HG02981 (cell line): Measurements from ENCODE around the gene NSUN3.

Source experiments
- ATAC-seq: cut with Tn5 transposase; IDR thresholded peaks from one replicate; pipeline ENCODE4 v1.9.1; 2021; ENCODE audit warnings: mild to moderate bottlenecking, moderate library complexity; ENCODE audit not compliant: unreplicated experiment

NSUN3 gene

DNA sequence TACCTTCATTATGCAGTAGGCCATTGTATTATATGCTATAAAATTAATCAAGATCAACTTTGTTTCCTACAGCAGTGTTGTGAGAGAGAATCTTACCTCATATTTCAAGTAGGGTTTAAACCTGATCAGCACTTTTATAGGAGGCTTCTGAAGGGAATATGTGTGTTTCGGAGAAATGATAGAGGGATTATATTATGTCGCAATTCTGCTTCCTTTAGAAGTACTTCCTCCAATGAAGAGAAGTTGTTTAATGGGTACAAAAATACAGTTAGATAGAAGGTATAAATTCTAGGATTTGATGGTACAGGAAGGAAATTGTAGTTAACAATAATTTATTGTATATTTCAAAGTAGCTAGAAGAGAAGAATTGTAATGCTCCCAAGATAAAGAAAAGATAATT, 54.9 kb downstream of the NSUN3 start:
- ATAC-seq: no peak

DNA sequence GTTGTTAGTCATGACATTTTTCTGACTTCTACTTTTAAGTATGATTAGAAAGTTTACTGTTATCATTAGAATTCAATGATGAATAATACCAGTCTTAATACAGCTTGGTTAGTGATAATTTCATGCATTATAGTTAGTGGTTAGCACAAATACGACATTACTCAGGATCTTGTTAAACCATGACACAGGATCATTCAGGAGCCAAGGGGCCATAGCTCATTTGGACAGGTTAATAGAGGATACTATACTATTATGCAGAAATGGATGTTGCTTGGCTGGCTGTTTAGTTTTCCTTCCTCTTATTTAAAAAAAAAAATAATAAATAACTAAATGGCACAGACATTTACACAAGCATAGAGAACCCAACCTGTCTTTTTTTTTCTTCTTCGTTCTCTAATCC, 55.5 kb downstream of the NSUN3 start:
- no peak for ATAC-seq

DNA sequence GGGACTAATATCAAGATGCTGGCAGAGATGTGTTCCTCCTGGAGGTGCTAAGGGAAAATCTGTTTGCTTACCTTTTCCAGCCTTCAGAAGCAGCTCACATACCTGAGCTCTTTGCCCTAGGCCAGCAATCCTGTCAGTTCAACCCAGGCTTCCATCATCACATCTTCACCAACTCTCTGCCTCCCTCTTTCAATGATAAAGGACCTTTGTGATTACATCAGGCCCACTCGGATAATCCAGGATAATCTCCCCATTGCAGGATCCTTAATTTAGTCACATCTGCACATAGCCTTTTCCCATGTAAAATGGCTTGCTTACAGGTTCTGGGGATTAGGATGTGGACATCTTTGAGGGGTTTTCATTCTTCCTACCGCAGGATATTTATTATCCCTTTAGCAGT, 58.3 kb downstream of the NSUN3 start:
- ATAC-seq: no peak

DNA sequence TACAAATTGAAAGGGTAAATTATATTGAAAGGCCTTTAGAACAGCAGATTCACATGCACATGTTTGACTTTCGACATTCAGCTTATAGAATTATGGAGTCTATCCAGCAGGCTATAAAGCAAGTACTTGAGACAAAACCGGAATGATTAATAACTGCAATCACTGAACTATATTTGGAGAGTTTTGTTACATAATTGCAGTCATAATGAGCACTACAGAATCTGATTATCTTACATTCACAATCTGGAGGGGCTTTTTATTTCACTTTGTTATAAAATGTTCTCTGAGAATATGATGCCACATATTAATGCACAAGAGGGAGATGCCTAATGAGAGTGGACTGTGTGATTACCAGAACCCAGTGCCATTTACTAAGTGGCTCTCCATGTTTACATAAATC, 64.3 kb downstream of the NSUN3 start:
- ATAC-seq: no peak

DNA sequence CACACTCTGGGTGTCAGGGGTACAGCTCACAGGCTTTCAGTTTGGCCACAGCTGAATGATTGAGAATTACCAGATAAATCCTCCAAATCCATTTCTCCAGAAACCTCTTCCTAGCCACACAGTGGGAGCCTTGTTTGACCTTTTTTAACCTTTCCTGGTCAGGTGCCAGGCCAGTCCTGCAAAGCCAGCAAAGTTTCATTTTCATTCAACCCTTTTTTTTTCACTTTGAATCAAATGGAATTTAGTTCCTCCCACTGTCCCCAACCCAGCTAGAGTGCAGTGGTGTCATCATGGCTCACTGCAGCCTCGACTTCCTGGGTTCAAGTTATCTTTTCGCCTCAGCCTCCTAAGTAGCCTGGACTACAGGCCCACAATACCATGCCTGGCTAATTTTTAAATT, 67.8 kb downstream of the NSUN3 start:
- no peak for ATAC-seq

DNA sequence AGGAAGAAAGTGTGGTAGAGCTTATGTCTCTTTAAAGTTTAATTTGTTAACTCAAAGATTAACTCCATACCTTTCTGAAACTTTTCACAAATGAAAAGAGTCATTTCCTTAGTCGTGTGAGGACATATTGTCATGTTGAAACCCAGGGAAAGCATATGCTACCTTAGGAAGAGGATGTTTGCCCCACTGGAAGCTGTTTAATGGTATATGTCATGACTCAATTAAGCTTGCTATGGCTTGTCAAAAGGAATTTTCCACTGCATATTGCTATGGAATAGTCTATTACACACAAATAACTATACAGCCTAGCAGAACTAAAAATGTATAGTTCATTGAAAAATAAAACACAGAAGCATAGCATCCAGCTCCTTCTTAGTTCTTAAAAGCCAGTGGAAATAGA, 69.9 kb downstream of the NSUN3 start:
- ATAC-seq: no peak

DNA sequence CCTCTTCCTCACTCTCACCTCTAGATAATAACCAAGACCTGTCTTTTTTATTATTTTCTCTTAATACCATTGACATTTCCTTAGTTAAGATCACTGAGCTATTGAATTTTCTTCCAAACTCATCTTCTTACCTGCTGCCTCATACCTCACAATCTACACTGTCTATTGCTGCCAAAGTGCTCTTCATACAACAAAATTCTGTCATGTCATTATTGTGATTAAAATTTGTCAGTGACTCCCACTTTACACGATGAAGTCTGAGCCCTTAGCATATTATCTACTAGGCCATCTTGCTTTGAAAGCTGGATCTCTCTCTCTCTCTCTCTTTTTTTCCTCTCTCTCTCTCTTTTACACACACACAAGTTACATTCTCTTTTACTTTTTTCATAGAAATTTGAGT, 73.3 kb downstream of the NSUN3 start:
- ATAC-seq: no peak

DNA sequence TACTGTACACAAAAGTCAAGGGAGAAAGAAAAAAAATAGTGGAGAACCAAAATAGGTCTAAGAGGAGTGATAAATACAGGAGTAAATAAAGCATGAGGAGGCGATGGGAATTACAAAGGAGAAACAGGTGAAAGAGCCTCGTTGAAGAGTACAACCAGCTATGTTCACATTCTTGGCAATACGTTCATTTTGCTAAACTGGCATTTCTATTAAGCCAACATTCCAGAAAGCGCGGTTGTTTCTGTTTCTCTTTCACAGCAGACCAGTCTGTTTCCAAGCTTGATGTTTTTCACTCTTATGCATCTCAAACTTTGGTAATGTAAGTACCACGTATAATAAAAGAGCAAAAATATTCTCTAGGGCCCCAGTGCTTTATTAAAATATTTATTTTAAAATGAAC, 74.5 kb downstream of the NSUN3 start:
- ATAC-seq: no peak

DNA sequence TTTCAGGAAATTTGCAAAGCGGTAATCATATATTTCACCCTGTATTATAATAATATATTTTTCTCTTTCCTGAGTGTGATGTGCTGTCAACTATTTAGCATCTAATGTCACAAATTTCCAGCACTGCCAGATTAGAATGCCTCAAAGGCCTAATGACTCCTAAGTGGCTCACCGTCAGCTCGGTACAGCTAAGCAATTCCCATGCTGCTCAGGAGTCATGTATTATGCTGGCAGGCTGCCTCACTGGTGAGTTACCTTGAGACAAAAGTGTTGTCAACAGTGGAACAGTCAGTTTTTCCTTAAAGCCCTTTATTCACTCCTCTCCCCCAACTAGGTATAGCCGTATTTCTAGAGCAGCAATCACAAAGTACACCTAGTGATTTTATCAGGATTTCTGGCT, 83.6 kb downstream of the NSUN3 start:
- no peak for ATAC-seq

DNA sequence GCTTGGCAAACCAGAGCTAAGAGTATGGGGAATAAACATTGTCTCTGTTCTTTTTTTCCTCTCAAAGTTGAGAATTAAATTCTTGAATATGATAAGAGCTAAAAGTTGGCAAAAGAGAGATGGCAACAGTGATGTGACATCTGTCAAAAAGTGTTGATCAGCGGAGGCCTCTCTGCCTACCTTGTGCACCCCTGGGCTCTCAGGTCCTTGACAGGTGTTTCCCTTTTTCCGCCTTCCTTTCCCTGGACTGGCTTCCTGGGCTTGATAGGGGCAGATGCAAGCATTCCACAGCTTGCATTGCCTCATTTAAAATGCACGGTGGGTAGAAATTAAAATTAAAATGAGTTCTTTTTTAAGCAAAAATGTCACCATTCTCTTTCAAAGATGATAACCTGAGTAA, 84.2 kb downstream of the NSUN3 start:
- ATAC-seq: no peak

DNA sequence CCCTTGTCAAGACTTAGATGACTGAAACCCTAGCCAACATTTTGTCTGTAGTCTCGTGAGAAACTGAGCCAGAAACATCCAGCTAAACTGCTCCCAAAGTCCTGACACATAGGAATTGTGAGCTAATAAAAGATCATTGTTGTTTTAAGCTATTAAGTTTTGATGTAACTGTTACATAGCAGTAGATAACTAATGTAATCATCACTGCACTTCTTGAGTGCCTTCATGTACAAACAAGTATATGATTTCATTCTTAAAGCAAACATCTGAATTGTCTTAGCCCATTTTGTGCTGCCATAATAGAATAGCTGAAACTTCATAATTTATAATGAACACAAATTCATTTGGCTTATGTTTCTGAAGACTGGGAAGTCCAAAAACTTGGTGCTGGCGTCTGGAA, 87.3 kb downstream of the NSUN3 start:
- ATAC-seq: no peak

DNA sequence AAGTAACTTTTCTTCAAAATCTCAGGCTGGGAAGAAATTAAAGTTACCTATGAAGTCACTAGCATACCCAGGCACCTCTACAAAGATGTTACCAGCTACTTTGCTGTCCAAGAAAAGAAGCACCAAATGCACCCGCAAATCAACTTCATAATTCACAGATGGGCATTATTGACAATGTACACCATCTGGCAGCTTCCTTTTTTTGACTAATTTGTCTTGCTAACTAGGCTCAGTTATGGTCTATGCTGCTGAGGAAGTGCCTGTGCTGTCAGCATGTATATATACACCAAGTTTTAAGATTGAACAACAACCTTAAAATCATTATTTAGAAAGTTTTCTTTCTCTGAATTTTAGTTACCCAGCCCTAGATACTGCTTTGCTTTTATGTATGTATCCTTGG, 93.8 kb downstream of the NSUN3 start:
- no peak for ATAC-seq

DNA sequence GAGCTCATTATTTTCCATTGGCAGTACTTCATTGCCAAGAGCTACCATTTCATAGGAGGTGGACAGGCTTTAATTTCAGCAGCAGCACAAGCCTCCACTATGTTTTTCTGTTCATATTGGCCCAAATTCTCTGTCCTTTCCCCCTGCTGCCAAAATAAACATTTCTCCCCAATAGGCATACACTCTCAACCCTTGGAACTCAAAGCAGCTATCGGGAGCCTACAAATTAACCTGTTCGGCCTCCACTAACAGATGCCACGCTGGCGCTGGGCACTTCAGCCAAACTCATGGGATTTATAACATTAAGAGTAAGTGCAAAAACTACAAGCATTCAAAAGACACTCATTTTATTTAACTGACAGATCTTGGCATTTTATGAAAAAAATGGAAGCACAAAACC, 95.7 kb downstream of the NSUN3 start:
- ATAC-seq: no peak

DNA sequence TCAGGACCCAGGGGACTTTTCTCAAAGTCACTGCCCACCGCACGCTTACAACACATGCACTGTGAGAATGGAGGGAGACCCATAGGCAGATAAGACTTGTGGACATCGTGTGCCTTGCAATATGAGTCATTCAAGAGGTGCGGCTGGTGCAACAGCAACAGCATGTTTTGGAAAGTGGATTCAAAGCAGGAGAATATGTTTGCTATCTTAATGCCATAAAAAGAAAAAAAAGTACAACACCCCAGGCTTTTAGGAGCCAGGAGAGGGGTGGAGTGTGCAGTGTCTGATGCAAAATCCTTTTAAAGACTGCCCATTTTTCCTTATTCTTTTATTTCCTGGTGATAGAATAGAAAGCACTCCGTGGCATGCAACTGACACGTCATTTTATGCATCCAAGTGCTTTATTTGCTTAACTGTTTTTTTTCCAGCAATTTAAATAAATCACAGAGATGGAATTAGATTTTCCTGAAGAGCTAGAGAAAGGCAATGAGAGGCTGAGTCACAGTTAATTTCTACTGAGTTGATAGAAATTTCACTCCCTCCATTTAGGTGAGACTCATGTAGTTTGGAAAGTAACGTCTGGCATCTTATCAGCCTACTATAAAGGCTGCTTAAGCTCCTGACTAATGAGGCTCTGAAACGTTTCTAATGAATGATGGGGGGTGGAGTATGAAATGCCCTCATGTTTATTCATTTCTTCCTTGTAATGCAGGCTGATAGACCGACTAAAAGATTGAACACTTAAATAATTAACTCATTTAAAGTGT, 96.4 kb downstream of the NSUN3 start:
- no peak for ATAC-seq

DNA sequence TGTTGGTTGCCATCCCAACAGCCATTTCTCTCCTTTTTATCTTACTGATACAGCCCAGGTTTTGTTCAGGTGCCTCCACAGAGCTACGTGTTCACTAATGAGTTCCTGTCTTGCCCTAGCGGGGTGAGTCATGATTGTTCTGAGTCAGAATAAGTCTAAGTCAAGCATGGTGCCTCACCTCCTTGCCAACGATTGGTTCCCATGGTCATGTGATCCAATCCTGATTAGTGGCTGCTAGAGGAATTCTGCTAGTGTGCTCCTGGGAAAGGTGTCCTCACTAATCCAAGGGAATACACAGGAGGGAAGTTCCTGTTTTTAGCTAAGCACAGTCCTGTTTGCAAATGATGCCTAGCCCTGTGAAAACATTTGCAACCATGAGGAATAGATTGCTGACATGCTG, 99.8 kb downstream of the NSUN3 start:
- peak; percentile 59 for ATAC-seq

DNA sequence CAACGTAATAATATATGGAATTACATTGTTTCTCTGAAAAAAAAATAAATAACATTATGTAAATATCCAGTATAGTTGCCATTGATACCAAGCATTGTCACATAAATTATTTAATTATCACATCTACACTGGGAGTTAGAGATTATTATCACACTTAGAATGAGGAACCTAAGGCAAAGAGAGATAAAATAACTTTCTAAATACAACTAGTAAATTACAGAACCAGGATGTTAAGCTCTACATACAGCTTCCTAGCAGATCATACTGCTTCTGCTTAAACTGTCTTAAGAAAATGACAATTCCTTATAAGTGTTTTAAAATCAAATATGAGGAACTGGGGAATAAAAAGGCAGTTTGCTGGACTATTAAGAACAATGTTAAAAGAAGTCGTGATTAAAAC, 104.5 kb downstream of the NSUN3 start:
- no peak for ATAC-seq

DNA sequence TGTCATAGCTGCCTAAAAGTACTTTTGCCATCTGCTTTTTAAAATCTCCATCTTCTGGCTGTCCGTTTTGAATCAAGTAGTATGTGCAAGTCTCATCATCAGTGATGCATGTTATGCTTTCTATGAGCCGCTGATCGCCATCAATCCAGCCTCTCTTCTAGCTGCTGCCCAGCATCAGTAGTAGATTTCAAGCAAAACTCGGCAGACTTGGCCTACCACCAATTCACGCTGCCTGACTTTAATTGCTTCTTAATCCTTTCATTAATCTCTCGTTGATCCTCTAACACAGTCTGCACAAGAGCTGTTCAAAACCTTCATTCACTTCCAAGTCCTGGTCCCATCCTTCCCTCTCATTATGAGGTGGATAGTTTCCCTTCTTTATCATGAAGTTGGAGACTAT, 104.9 kb downstream of the NSUN3 start:
- ATAC-seq: no peak

DNA sequence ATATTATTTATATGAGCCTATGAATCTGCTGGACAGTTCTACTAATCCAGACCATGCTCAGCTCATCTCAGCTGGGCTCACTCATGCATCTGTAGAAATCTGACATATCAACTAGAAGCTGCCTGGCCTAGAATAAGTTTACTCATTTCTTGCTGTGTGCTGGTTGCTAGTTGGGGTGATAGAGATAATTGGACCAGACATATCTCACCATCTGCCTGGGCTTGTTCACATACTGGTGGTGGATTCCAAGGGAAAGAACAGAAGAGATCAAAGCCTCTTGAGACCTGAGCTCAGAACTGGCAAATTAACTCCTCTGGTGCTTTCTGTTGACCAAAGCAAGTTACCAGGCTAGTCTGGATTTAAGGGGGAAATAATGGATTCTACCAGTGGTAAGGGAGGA, 109.1 kb downstream of the NSUN3 start:
- no peak for ATAC-seq

DNA sequence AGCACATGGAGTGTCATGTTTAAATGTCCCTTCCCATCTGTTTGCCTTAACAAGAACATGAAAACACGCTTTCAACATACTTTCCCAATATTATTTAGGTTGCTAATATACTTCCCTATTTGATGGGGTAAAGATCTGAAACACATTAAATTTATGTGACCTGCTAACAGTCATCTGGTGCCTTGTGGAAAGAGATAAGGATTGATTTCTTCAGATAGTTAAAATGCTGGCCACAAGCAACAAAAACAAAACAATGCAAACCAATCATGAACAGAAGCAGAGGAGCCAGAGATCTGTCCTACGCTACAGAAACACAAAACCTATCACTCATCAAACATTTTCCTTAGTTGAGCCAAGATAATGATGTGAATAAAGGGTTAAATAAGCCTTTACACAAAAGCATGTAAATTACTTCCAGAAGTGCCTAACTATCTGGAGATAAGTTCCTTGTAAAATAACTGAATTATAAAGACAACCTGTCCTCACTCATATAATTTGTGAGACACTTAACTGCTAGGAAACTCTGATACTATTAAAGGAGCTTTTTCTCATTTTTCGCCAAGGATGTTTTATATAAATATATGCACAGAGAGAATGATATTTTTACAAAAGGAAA, 109.9 kb downstream of the NSUN3 start:
- ATAC-seq: no peak

DNA sequence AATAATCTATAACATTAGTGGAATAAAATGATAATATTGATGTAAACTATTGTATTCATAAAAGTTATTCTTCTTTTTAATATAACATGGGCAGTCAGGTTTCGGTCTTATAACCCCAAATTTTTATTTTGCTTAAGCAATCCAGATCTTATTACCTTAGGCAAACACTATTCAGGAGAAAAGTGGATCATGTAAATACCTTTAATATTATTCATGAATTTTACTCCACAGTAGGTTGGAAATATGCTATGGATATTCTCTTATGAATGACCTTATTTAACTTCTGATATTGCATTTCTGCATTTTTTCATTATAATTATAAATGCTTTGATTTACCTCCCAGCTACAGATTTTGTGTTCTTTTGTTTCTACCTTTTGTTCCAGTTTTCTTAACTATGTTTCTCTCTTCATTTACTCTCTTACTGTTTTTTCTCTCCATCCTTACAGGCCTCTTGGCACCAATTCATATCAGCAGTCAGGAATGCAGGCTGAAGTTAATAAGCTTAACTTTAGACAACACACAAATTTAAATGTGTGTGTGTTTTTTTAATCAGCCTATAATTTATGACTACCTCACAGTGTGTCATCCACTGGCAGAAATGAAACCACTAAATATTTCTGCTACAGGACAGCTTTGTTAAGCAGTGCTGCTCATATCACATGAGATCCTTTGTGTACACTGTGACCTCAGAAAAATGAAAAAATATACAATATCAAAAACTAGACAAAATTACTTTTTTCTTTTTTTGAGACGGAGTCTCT, 111.0 kb downstream of the NSUN3 start:
- ATAC-seq: no peak

DNA sequence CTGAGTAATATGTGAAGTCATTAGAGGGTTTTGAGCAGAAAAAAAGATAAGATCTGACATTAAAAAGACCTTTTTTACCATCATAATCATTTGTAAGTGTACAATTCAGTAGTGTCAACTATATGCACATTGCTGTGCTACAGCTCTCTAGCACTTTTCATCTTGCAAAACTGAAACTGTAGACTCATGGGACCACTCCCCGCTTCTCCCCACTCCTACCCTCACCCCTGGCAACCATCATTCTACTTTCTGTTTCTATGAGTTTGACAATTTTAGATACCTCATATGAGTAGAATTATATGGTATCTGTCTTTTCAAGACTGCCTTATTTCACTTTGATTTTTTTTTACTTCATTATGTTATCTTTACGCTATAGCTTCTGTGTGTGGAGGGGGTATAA, 112.8 kb downstream of the NSUN3 start:
- ATAC-seq: no peak
